Endothelial cell of umbilical vein (primary cell): ENCODE data around the gene LGI4. TPM values are rescaled to one million over a fixed set of nuclear protein-coding genes. Genes with fewer than 3 reads are reported as not detected.

Experiments used
- BruUV-seq: library from RNA; stranded (reverse); fragments of 400-500 nt; replicated peaks from 2 replicates; lab custom pipeline; 2021; lab: Mats Ljungman, UMichigan
- CTCF ChIA-PET: fragments of 300-600, 350-600 bp; sonication (Branson Sonifier 250); formaldehyde crosslinking; loops from one replicate; lab custom pipeline; 2021; ENCODE audit warnings: antibody characterized with exemption, inconsistent platforms; lab: Charles Lee
- POLR2A ChIA-PET: fragments of 300-600, 350-600 bp; sonication (Branson Sonifier 250); formaldehyde crosslinking; loops from one replicate; lab custom pipeline; 2021; ENCODE audit warnings: antibody characterized with exemption, inconsistent platforms; lab: Charles Lee
- DNase-seq: peaks from one replicate; pipeline ENCODE4 v3.0.0-alpha.2; 2011; ENCODE audit warnings: low read depth, low spot score
- FAIRE-seq: peaks from 2 replicates; lab custom pipeline; 2011; peaks lifted over from hg19 to GRCh38; lab: Jason Lieb, UNC
- H2AFZ ChIP-seq: 2 replicates; pipeline ENCODE4 v1.6.0; 2012; ENCODE audit warnings: low read depth, low read length, control low read depth, inconsistent platforms
- H3K27ac ChIP-seq: 2 replicates; pipeline ENCODE4 v1.5.1; 2011; ENCODE audit warnings: low read depth, mild to moderate bottlenecking, control low read depth, low read length, moderate library complexity; ENCODE audit not compliant: insufficient read depth
- H3K27me3 ChIP-seq, 2 experiments: 2 replicates each; pipeline versions ENCODE4 v1.6.0 to v1.6.1; 2011; ENCODE audit warnings: low read length in 2 of 2, mixed read lengths in 1 of 2; ENCODE audit not compliant: control insufficient read depth in 2 of 2, insufficient read depth in 2 of 2
- H3K36me3 ChIP-seq, 2 experiments: 2 replicates in 1 of 2; 3 replicates in 1 of 2; pipeline ENCODE4 v1.5.1; 2011; ENCODE audit warnings: low read length in 2 of 2, mild to moderate bottlenecking in 1 of 2, moderate library complexity in 1 of 2; ENCODE audit not compliant: control insufficient read depth in 2 of 2, insufficient read depth in 2 of 2; ENCODE audit errors: extremely low read depth in 1 of 2
- H3K4me1 ChIP-seq: 3 replicates; pipeline ENCODE4 v1.5.1; 2011; ENCODE audit warnings: mild to moderate bottlenecking, low read length; ENCODE audit not compliant: control insufficient read depth, insufficient read depth; ENCODE audit errors: extremely low read depth
- H3K4me2 ChIP-seq: 2 replicates; pipeline ENCODE4 v1.6.1; 2011; ENCODE audit warnings: low read length, control low read depth, mixed read lengths; ENCODE audit not compliant: insufficient read depth
- H3K4me3 ChIP-seq, 3 experiments: fragments of 200-600 bp in 1 of 3; sonication (generic), shearing (Covaris generic) in 1 of 3; replicated peaks in 1 of 3; 2 replicates each; pipeline ENCODE4 v1.5.1; 2011 to 2016; ENCODE audit warnings: control low read depth in 3 of 3, low read length in 3 of 3, mild to moderate bottlenecking in 2 of 3, inconsistent platforms in 1 of 3, low read depth in 1 of 3, moderate library complexity in 1 of 3; ENCODE audit not compliant: insufficient read depth in 1 of 3
- H3K79me2 ChIP-seq: 2 replicates; pipeline ENCODE4 v1.6.0; 2012; ENCODE audit warnings: low read length, inconsistent platforms; ENCODE audit not compliant: control insufficient read depth, insufficient read depth
- H3K9ac ChIP-seq: replicated peaks from 2 replicates; pipeline ENCODE3; 2011; ENCODE audit warnings: low read length, control low read depth; ENCODE audit not compliant: insufficient read depth; ENCODE audit errors: extremely low read depth
- H3K9me1 ChIP-seq: replicated peaks from 3 replicates; pipeline ENCODE4 v1.6.0; 2011; ENCODE audit warnings: mild to moderate bottlenecking, low read length; ENCODE audit not compliant: control insufficient read depth, insufficient read depth; ENCODE audit errors: extremely low read depth
- H3K9me3 ChIP-seq: replicated peaks from 2 replicates; pipeline ENCODE4 v1.5.1; 2012; ENCODE audit warnings: low read length, inconsistent platforms; ENCODE audit not compliant: control insufficient read depth, insufficient read depth
- H4K20me1 ChIP-seq: replicated peaks from 2 replicates; pipeline ENCODE3; 2011; ENCODE audit warnings: mild to moderate bottlenecking, low read length; ENCODE audit not compliant: control insufficient read depth, insufficient read depth; ENCODE audit errors: extremely low read depth
- CTCF ChIP-seq, 2 donors: IDR thresholded peaks; 1 replicate in 1 of 2; 2 replicates in 1 of 2; pipeline ENCODE4 v1.5.1; 2011; ENCODE audit warnings: low read length in 2 of 2, mild to moderate bottlenecking in 2 of 2, moderate library complexity in 2 of 2, control low read depth in 1 of 2, inconsistent platforms in 1 of 2, low read depth in 1 of 2; ENCODE audit not compliant: insufficient read depth in 1 of 2; ENCODE audit errors: extremely low read depth in 1 of 2
- EZH2 ChIP-seq: IDR thresholded peaks from 2 replicates; pipeline ENCODE4 v1.6.1; 2012; ENCODE audit warnings: borderline replicate concordance, low read depth, mild to moderate bottlenecking, moderate library complexity, low read length, inconsistent platforms; ENCODE audit not compliant: severe bottlenecking
- FOS ChIP-seq: IDR thresholded peaks from 2 replicates; pipeline ENCODE4 v1.6.1; 2011; ENCODE audit warnings: mild to moderate bottlenecking, low read length, moderate library complexity, borderline replicate concordance; ENCODE audit not compliant: insufficient read depth
- GATA2 ChIP-seq: IDR thresholded peaks from 2 replicates; pipeline ENCODE4 v1.7.0; 2011; ENCODE audit warnings: low read depth, mild to moderate bottlenecking, moderate library complexity, mixed read lengths, low read length; ENCODE audit not compliant: insufficient read length, insufficient read depth
- JUN ChIP-seq: IDR thresholded peaks from 2 replicates; pipeline ENCODE4 v1.6.1; 2011; ENCODE audit warnings: borderline replicate concordance, low read depth; ENCODE audit not compliant: insufficient read length, insufficient read depth
- MAX ChIP-seq: IDR thresholded peaks from 2 replicates; pipeline ENCODE4 v1.6.1; 2011; ENCODE audit not compliant: insufficient read depth, insufficient read length
- MYC ChIP-seq: IDR thresholded peaks from one replicate; pipeline ENCODE4 v1.6.1; 2011; ENCODE audit warnings: mild to moderate bottlenecking, low read depth, low read length
- POLR2A ChIP-seq: IDR thresholded peaks from 2 replicates; pipeline ENCODE4 v1.6.1; 2012; ENCODE audit warnings: low read depth, mild to moderate bottlenecking, control low read depth, low read length
- POLR2AphosphoS5 ChIP-seq: IDR thresholded peaks from 2 replicates; pipeline ENCODE4 v1.6.1; 2012; ENCODE audit warnings: low read depth, mild to moderate bottlenecking, control low read depth, low read length, moderate library complexity; ENCODE audit not compliant: insufficient read depth
- dilution Hi-C: fragments of 300-500 bp; cut with MboI; formaldehyde crosslinking; loops from one replicate; pipeline ENCODE4 v1.15.0; 2019; ENCODE audit warnings: low sequenced_read_pairs; ENCODE audit not compliant: extremely low pct_ligation_motif_present
- intact Hi-C: fragments of 100-400 bp; cut with micrococcal nuclease; formaldehyde crosslinking; loops from one replicate; pipeline ENCODE4 v1.10.0; 2022
- polyA plus RNA-seq, 4 experiments: library from polyadenylated mRNA; depleted of rRNA in 3 of 4; stranded (reverse) in 3 of 4; unstranded in 1 of 4; fragments of >200 nt; gene quantifications; 2 replicates each; pipeline versions ENCODE4 v1.2.1 to v1.2.3, GENCODE V29; 2011 to 2012; ENCODE audit warnings: missing spikeins in 1 of 4
- total RNA-seq: library from RNA; stranded (reverse); gene quantifications from 2 replicates; pipeline ENCODE4 v1.2.3, GENCODE V29; 2021

The LGI4 gene
- total and polyA plus RNA-seq, 2 donors (not counting 3 experiments of a cell fraction or from before 2014, with no cell fraction given) = not detected

- Histone ChIP-seq H3K79me2 (peaks cover 32% of the 10 kb centered on the region), H4K20me1 (no peaks in the 10 kb centered on the region), H3K27me3 (no peaks in the 10 kb centered on the region), H3K4me3 (peak overlapping the region; percentile 78 to 98 (median 82)), H3K9ac (no peak overlapping the region), H3K36me3 (peaks cover 16 to 17% of the 10 kb centered on the region in 2 experiments), H3K4me1 (peaks cover 20% of the 10 kb centered on the region), H3K4me2 (peak overlapping the region; percentile 78), H3K27ac (peak overlapping the region; percentile 95), H3K9me3 (no peaks in the 10 kb centered on the region), H3K9me1 (no peaks in the 10 kb centered on the region), H2AFZ (no peak overlapping the region)
- BruUV-seq = no TSS peak
- dilution Hi-C loops (no loop called here), intact Hi-C loops (loop anchor here (2.0 kb wide), 1 partner anchor 57 kb away; no protein-coding TSS in a partner anchor)
- FAIRE-seq (no peak), DNase-seq (no peak)
- TF ChIP-seq POLR2AphosphoS5 (no peak), JUN (no peak), GATA2 (no peak), EZH2 (no peak), CTCF (IDR thresholded peaks at IDR 0.05; ENCODE audit: extremely low read depth in 1 of 2, insufficient read depth in 1 of 2, low read depth in 1 of 2, low read length in 2 of 2) (no peak), MYC (no peak), FOS (no peak), MAX (no peak), POLR2A (no peak)
- ChIA-PET POLR2A (no interaction called here), CTCF (no interaction called here)
Observed at GRCh38 chr19:35155981-35156672, 21.3 kb upstream of the LGI4 start.
